Measurements from ENCODE around the gene ACOT13.
"Not testable (repeated sequence)": the region's sequence is repeated elsewhere in the genome, so short reads cannot be mapped to it uniquely, and the experiment has no call there.

The ACOT13 gene

GRCh38 chr6:24694198-24694597 is 27.3 kb downstream of the ACOT13 start:
- DNase-seq: no peak

GRCh38 chr6:24695635-24696034 is 28.8 kb downstream of the ACOT13 start:
- DNase-seq: peak; percentile 49 to 74 (median 67)

- no peak for DNase-seq
These were observed 29.2 kb downstream of the ACOT13 start for GRCh38 chr6:24696097-24696496.

GRCh38 chr6:24699521-24700359 is 32.9 kb downstream of the ACOT13 start:
- DNase-seq: no peak

GRCh38 chr6:24702720-24703282 is 35.9 kb downstream of the ACOT13 start:
- no peak for DNase-seq

GRCh38 chr6:24704468-24704867 is 37.6 kb downstream of the ACOT13 start:
- DNase-seq: no peak

GRCh38 chr6:24708612-24709011 is 41.7 kb downstream of the ACOT13 start:
- DNase-seq: no peak

- DNase-seq: no peak
These were observed 42.3 kb downstream of the ACOT13 start for GRCh38 chr6:24709014-24709711.

GRCh38 chr6:24710519-24711303 is 43.8 kb downstream of the ACOT13 start:
- no peak for DNase-seq

- not testable (repeated sequence) for DNase-seq
These were observed 49.8 kb downstream of the ACOT13 start for GRCh38 chr6:24716602-24717148.

- no peak for DNase-seq
These were observed 51.7 kb downstream of the ACOT13 start for GRCh38 chr6:24718449-24719124.

- peak; percentile 85 to 88 (median 87) for DNase-seq
These were observed 52.5 kb downstream of the ACOT13 start, which contains the start of gene C6orf62 for GRCh38 chr6:24719125-24719971. Gene C6orf62, minus strand, starts transcription at chr6:24719154. Its CDS starts 486 bp downstream, at chr6:24718668.

- peak; percentile 90 to 95 (median 90) for DNase-seq
These were observed 53.3 kb downstream of the ACOT13 start for GRCh38 chr6:24720131-24720603.

GRCh38 chr6:24720604-24721460 is 54.0 kb downstream of the ACOT13 start:
- DNase-seq: peak; percentile 100

- peak in 2 of 3 donors; percentile 90 to 92 for DNase-seq
These were observed 54.8 kb downstream of the ACOT13 start for GRCh38 chr6:24721461-24722215.

GRCh38 chr6:24723270-24723669 is 56.4 kb downstream of the ACOT13 start:
- no peak for DNase-seq

GRCh38 chr6:24730653-24731052 is 63.8 kb downstream of the ACOT13 start:
- DNase-seq: peak in 1 of 3 donors; percentile 17

- not testable (repeated sequence) for DNase-seq
These were observed 64.7 kb downstream of the ACOT13 start for GRCh38 chr6:24731456-24732134.
